ENCODE results near the gene RTN1.

- TF ChIP-seq POLR2A (IDR thresholded peaks at IDR 0.05) = no peak
- TF ChIP-seq CTCF (IDR thresholded peaks at IDR 0.05) = peak; percentile 44 to 57 (median 51)
Measured at GRCh38 chr14:59918824-59919569, 48.4 kb upstream of the RTN1 start.
